HG02610 (cell line): Measurements from ENCODE around the gene SLC2A10.
"Not testable (repeated sequence)": the region's sequence is repeated elsewhere in the genome, so short reads cannot be mapped to it uniquely, and the experiment has no call there.

Source experiments
- ATAC-seq: cut with Tn5 transposase; IDR thresholded peaks from one replicate; pipeline ENCODE4 v1.9.1; 2021; ENCODE audit warnings: mild to moderate bottlenecking, moderate library complexity; ENCODE audit not compliant: unreplicated experiment

Gene SLC2A10

GRCh38 chr20:46709459-46710152 is at the start of gene SLC2A10:
Gene SLC2A10 (plus strand): TSS chr20:46709649. CDS start chr20:46709737, 88 bp downstream.
- no peak for ATAC-seq

DNA sequence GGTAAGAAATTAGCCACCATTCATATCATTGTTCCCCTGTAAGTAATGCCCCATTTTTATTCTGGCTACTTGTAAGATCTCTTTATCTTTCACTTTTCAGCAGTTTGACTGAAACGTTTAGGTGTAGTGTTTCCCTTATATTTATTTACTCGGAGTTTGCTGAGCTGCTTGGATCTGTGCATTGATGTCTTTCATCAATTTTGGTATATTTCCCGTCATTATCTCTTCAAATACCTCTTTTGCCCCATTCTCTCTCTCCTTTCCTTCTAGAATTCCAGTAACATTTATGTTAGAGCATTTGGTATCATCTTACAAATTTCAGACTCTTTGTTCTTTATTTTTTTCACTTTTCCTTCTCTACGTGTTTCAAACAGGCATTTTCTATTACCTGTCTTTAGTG is 49.0 kb upstream of the SLC2A10 start:
- no peak for ATAC-seq

GRCh38 chr20:46661659-46662058 is 47.8 kb upstream of the SLC2A10 start:
- no peak for ATAC-seq

GRCh38 chr20:46663531-46663930 is 45.9 kb upstream of the SLC2A10 start:
- ATAC-seq: no peak

- ATAC-seq: no peak
These were observed 43.8 kb upstream of the SLC2A10 start for GRCh38 chr20:46665602-46666001.

DNA sequence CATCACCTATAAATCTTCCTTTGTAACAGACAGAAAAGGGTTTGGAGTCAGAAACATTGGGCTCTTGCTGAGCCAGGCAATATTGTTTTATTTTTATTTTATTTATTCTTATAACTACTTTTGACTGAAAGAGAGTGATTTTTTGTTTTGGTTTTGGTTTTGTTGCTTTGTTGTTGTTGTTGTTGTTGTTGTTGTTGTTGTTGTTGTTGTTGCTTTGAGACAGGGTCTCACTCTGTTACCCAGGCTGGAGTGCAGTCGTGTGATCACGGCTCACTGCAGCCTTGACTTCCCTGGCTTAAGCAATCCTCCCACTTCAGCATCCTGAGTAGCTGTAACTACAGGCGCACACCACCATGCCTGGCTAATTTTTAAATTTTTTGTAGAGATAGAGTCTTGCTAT is 43.1 kb upstream of the SLC2A10 start:
- ATAC-seq: no peak

- no peak for ATAC-seq
These were observed 42.5 kb upstream of the SLC2A10 start for GRCh38 chr20:46666818-46667515.

GRCh38 chr20:46670228-46670584 is 39.2 kb upstream of the SLC2A10 start:
- no peak for ATAC-seq

- ATAC-seq: no peak
These were observed 38.6 kb upstream of the SLC2A10 start for GRCh38 chr20:46670585-46671584.

- ATAC-seq: no peak
These were observed 37.4 kb upstream of the SLC2A10 start for GRCh38 chr20:46671866-46672542.

DNA sequence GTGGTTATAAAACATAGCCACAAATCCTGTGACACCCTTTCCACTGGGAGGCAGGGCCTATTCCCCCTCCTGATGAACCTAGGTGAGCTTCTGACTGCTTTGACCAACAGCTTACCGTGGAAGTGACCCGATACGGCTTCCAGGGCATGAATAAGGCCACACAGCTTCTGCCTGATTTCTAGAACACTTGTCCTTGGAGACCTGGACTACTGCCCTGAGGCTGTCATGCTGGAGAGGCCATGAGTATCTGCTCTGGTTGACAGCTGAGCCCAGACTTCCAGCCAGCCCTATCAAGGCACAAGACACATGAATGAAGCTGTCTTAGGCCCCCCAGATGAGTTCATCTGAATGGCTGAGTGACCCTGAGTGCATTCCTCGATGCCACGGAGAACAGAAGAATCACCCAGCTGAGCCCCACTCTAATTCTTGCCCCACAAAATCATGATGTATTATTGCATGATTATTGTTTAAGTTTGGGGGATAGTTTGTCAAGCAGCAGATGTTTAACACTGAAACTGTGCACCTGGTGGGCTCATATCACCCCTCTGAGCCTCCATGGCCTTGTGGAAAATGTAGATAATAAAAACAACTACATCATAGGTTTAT is 36.8 kb upstream of the SLC2A10 start:
- ATAC-seq: no peak

GRCh38 chr20:46673394-46674252 is 35.8 kb upstream of the SLC2A10 start:
- no peak for ATAC-seq

DNA sequence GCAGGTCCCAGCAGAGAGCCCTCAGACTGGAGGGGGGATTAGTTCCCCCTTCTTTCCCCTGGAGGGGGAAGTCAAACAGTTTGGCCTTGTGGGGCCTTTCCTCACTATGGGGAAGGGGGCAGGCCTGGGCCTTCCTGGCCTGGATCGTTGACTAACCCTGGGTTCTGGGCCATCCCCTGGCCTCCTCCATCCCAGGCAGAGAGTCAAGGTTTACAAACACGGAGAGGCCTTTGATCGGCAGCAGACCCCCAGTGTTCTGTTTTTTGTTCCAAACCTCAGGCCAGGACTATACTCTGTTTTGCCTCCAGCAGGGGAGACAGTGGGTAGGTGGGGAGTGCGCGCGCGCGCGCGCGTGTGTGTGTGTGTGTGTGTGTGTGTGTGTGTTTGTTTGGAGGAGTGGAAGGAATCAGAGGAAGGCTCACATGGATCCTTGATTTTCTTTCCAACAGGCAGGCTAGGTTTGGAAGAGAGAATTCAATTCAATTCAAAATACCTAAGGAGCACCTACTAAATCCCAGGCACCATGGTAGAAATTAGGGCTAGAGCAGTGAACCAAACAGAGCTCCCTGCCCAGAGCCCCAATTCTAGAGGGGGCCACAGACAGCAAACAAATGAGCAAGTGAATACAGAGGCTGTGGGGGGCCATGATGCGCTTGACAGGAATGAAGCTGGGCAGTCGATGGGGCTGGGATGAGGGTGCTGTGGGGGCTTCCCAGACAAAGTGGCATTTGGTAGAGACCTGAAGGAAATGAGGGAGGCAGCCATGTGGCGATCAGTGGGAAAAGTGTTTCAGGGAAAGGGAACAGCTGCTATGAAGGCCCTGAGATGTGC is 35.0 kb upstream of the SLC2A10 start:
- no peak for ATAC-seq

GRCh38 chr20:46676649-46677316 is 32.7 kb upstream of the SLC2A10 start:
- not testable (repeated sequence) for ATAC-seq

DNA sequence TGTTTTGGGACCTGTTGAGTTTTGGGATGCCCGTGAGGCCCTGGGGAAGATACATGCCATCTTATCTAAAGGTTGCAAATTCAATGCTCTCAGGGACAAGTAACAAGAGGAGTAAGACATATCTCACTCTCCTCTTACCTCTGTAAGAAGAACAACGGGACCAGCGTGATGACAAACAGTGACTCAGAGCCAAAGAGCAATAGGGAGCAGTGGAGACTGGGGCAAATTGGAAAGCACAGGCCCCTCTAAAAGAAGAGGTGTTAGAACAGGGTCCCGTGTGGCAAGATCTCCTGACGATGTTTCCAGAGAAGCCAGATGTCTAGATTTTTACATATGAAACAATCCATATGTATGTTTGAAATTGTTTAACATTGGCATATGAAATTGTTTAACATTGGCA is 31.8 kb upstream of the SLC2A10 start:
- no peak for ATAC-seq

DNA sequence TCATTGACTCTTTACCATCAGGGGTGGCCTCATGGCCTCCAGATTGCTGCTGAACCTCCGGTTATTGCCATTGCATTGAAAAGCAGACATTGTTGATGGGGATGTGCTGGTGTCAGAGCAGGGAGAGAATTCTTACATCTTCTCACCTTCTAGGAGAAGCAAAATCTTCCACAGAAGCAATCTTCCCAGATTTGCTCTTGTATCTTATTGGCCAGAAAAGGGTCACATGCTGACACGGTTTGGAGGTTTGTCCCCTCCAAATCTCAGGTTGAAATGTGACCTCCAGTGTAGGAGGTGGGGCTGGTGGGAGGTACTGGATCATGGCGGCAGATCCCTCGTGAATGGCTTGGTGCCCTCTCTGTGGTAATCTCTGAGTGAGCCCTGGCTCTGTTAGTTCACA is 30.9 kb upstream of the SLC2A10 start:
- no peak for ATAC-seq

DNA sequence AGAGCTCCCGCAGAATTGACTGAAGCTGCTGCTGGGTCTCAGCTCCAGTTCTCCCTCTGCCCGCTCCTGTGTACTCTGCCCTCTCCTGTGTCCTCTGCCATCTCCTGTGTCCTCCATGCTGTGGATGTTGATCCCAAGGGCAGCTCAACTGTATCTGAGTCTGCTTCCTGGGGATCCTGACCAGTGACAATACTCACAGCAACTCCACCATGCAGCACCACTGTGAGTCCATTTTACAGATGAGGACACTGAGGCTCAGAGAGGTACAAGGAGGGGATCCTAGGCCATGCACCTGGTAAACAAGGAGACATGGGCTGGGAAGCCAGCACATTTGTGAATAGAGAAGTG is 28.8 kb upstream of the SLC2A10 start:
- no peak for ATAC-seq
